ENCODE measurements around the gene C11orf21. TPM values are rescaled to one million over a fixed set of nuclear protein-coding genes. Genes with fewer than 3 reads are reported as not detected.

Gene C11orf21
- total and polyA plus RNA-seq, 8 donors = 1.2 to 6.9 (median 1.8) TPM

- intact Hi-C loops (cut with DNase I) = loop anchor here in 1 of 2 donors (5.0 kb wide), 1 partner anchor 101 kb away; no protein-coding TSS in a partner anchor
- Histone ChIP-seq H3K27me3 (peaks cover 0 to 3% of the 10 kb centered on the region in 2 donors), H3K4me3 (no peak overlapping the region), H3K36me3 (no peaks in the 10 kb centered on the region), H3K27ac (peak overlapping the region in 1 of 2 donors; percentile 13), H3K9me3 (no peaks in the 10 kb centered on the region), H3K4me1 (peaks cover 0 to 30% of the 10 kb centered on the region in 2 donors)
- TF ChIP-seq, protein P1, sequence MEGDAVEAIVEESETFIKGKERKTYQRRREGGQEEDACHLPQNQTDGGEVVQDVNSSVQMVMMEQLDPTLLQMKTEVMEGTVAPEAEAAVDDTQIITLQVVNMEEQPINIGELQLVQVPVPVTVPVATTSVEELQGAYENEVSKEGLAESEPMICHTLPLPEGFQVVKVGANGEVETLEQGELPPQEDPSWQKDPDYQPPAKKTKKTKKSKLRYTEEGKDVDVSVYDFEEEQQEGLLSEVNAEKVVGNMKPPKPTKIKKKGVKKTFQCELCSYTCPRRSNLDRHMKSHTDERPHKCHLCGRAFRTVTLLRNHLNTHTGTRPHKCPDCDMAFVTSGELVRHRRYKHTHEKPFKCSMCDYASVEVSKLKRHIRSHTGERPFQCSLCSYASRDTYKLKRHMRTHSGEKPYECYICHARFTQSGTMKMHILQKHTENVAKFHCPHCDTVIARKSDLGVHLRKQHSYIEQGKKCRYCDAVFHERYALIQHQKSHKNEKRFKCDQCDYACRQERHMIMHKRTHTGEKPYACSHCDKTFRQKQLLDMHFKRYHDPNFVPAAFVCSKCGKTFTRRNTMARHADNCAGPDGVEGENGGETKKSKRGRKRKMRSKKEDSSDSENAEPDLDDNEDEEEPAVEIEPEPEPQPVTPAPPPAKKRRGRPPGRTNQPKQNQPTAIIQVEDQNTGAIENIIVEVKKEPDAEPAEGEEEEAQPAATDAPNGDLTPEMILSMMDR (IDR thresholded peaks at IDR 0.05) = no peak
- DNase-seq = peak in 1 of 4 donors; percentile 75
- ATAC-seq = no peak
Observed at GRCh38 chr11:2298131-2298794, 3.5 kb downstream of the C11orf21 start.

- no peak for DNase-seq
- TF ChIP-seq, protein P1 (IDR thresholded peaks at IDR 0.05) = no peak
- Histone ChIP-seq H3K4me1 (peaks cover 0 to 24% of the 10 kb centered on the region in 2 donors), H3K27me3 (peaks cover 0 to 7% of the 10 kb centered on the region in 2 donors), H3K36me3 (no peaks in the 10 kb centered on the region), H3K27ac (peak overlapping the region in 1 of 2 donors; percentile 5), H3K4me3 (no peak overlapping the region), H3K9me3 (no peaks in the 10 kb centered on the region)
- ATAC-seq = no peak
- intact Hi-C loops (cut with DNase I) = loop anchor here in 1 of 2 donors (5.0 kb wide), 1 partner anchor 100 kb away; no protein-coding TSS in a partner anchor
Observed at GRCh38 chr11:2297623-2298030, 4.1 kb downstream of the C11orf21 start.

GRCh38 chr11:2296913-2297622 is 4.7 kb downstream of the C11orf21 start:
- TF ChIP-seq, protein P1 (IDR thresholded peaks at IDR 0.05) = no peak
- Histone ChIP-seq H3K27me3 (peaks cover 0 to 7% of the 10 kb centered on the region in 2 donors), H3K4me3 (no peak overlapping the region), H3K36me3 (no peaks in the 10 kb centered on the region), H3K9me3 (no peaks in the 10 kb centered on the region), H3K27ac (peak overlapping the region in 1 of 2 donors; percentile 5), H3K4me1 (peaks cover 0 to 18% of the 10 kb centered on the region in 2 donors)
- ATAC-seq (no peak), DNase-seq (peak in 1 of 4 donors; percentile 63)
- intact Hi-C loops (cut with DNase I) = loop anchor here in 1 of 2 donors (5.0 kb wide), 1 partner anchor 100 kb away; no protein-coding TSS in a partner anchor

DNA sequence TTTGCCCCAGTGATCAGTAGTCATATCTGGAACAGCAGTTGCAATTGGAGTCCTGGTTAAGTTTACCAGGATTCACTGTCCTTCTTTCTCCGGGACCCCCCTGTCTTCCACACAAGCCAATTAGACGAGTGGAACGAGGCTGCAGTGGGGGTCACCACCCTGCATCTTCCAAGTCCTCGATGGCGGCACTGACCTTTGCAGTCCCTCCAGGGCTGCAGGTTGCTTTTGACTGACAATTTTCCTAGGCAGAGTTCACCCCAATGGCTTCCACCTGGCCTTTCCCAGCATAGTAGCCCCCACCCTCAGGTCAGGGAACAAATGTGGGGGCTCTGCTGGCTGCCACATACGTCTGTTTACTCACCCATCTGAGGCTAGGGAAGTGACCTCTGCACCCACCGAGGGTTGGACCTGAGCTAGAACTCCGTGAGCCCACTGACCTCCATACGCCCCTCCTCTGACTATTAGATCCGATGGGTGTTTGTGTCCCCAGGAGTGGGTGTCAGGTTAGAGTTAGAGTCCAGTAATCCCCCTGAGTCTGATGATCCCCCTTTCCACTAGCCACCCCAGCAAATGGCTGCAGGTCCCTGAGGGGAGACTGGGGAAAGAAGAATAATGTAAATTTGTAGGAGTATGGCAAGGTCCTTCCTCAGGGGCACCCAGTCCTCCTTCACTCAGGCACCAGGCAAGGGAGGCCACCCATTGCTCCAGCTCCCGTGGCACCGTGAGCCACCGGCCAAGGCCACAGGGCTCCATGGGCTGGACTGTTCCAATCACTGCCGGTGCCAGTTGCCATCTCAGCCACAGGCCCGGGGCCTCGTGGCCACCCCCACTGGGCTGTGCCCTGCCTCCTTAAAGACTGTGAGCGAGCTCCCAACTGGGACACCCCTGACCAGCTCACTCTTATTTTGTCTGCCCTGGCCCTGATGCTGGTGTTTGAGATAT is 5.5 kb downstream of the C11orf21 start:
- peak in 1 of 4 donors; percentile 61 for DNase-seq
- intact Hi-C loops (cut with DNase I) = loop anchor here in 1 of 2 donors (5.0 kb wide), 1 partner anchor 99 kb away; no protein-coding TSS in a partner anchor

More for the DNA sequence above, 5.5 kb downstream of the C11orf21 start:
- TF ChIP-seq, protein P1 (IDR thresholded peaks at IDR 0.05) = no peak
- Histone ChIP-seq H3K27ac (no peak overlapping the region), H3K36me3 (no peaks in the 10 kb centered on the region), H3K9me3 (no peaks in the 10 kb centered on the region), H3K27me3 (peaks cover 0 to 7% of the 10 kb centered on the region in 2 donors), H3K4me3 (no peak overlapping the region), H3K4me1 (peaks cover 0 to 10% of the 10 kb centered on the region in 2 donors)
- ATAC-seq = no peak
